Omental fat pad (tissue), 4 donors: ENCODE results near the gene FOXP2. TPM values are rescaled to one million over a fixed set of nuclear protein-coding genes. Genes with fewer than 3 reads are reported as not detected.

Source experiments
- ATAC-seq: fragments of 150-250 bp; one replicate; pipeline ENCODE4 v1.9.1; 2016; ENCODE audit warnings: mild to moderate bottlenecking, moderate library complexity; ENCODE audit not compliant: low FRiP score
- DNase-seq: peaks from one replicate; pipeline ENCODE4 v3.0.0-alpha.2; 2019; ENCODE audit warnings: low spot score
- total RNA-seq, 4 donors: library from RNA; depleted of rRNA; stranded (reverse); fragments of >200 nt; gene quantifications; one replicate each; pipeline ENCODE4 v1.1.0, GENCODE V29; 2016
- TF ChIP-seq, protein P1 (sequence below), 3 donors: fragments of 450-650 bp; IDR thresholded peaks; one replicate each; pipeline ENCODE4 v1.5.1; 2016 to 2017; ENCODE audit warnings: antibody characterized with exemption in 3 of 3, mild to moderate bottlenecking in 3 of 3, moderate library complexity in 2 of 3

Gene FOXP2
- total RNA-seq, 4 donors from 2014 or later, result 5.0 to 16.7 (median 11.3) TPM

DNA sequence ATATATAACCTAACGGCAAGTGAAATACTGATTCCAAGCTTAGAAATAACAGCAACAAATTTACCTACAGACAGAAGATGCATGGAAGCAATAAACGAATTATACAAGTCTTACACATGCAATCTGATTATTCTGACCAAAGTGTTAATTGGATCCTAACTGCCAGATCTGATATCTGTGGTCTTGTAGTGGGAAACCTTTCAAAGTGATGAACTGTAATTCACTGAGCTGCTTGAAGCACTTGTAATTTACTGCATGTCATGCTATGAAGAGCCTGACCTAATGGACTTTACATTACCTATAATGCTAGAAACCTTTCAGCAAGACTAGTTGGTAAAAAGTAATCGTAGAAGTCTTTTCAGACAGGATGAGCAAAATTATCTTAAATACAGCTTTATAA lies 205.6 kb downstream of the FOXP2 start:
- no peak for DNase-seq
- TF ChIP-seq, protein P1, sequence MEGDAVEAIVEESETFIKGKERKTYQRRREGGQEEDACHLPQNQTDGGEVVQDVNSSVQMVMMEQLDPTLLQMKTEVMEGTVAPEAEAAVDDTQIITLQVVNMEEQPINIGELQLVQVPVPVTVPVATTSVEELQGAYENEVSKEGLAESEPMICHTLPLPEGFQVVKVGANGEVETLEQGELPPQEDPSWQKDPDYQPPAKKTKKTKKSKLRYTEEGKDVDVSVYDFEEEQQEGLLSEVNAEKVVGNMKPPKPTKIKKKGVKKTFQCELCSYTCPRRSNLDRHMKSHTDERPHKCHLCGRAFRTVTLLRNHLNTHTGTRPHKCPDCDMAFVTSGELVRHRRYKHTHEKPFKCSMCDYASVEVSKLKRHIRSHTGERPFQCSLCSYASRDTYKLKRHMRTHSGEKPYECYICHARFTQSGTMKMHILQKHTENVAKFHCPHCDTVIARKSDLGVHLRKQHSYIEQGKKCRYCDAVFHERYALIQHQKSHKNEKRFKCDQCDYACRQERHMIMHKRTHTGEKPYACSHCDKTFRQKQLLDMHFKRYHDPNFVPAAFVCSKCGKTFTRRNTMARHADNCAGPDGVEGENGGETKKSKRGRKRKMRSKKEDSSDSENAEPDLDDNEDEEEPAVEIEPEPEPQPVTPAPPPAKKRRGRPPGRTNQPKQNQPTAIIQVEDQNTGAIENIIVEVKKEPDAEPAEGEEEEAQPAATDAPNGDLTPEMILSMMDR (IDR thresholded peaks at IDR 0.05), result no peak
- ATAC-seq, result no peak

DNA sequence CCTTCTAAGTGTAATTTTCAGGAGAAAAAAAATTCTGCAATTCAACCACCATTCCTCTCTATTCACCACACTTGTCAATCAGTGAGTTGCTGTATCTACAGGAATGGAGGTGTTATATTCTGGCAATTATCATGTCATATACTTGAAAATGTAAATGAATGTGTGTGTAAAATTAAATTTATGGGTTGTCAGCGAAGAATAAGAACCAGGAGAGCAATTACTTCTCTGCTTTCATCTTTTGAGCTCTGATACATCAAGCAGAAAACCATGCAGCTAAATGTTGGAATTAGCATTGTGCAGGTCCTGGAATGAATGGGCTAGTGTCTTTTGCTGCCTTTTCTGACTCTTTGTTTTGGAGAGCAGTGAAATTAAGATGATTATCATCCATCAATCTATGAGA lies 207.6 kb downstream of the FOXP2 start:
- DNase-seq (no peak), ATAC-seq (no peak)
- TF ChIP-seq, protein P1 (IDR thresholded peaks at IDR 0.05), result no peak

DNA sequence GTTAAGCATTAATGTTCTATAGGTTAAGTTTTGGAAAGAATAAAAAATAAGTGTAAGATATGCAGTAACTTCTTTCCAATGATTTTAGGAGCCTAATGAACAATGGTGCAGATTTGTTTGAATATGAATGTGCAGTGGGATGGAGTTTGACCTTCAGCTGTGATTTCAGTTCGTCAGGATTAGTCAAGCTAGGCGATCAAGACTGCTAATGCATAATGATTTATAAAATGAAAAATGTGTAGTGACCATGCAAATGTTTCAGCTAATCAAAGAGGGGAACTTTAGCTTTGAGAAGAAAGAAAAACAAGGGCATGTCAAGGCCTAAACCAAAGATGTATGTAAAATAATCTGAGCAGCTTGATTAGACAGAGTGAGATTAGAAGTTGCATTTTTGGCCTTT lies 208.5 kb downstream of the FOXP2 start:
- ATAC-seq, result no peak
- DNase-seq, result no peak
- TF ChIP-seq, protein P1 (IDR thresholded peaks at IDR 0.05), result no peak

- DNase-seq, result no peak
- ATAC-seq, result no peak
- TF ChIP-seq, protein P1 (IDR thresholded peaks at IDR 0.05), result no peak
These were observed 212.6 kb downstream of the FOXP2 start for GRCh38 chr7:114627231-114627630.

GRCh38 chr7:114628362-114628761 lies 213.7 kb downstream of the FOXP2 start:
- no peak for ATAC-seq

GRCh38 chr7:114629762-114630161 lies 215.1 kb downstream of the FOXP2 start:
- DNase-seq (no peak), ATAC-seq (no peak)
- TF ChIP-seq, protein P1 (IDR thresholded peaks at IDR 0.05), result no peak

More at GRCh38 chr7:114628362-114628761, 213.7 kb downstream of the FOXP2 start:
- TF ChIP-seq, protein P1 (IDR thresholded peaks at IDR 0.05), result no peak
- no peak for DNase-seq

DNA sequence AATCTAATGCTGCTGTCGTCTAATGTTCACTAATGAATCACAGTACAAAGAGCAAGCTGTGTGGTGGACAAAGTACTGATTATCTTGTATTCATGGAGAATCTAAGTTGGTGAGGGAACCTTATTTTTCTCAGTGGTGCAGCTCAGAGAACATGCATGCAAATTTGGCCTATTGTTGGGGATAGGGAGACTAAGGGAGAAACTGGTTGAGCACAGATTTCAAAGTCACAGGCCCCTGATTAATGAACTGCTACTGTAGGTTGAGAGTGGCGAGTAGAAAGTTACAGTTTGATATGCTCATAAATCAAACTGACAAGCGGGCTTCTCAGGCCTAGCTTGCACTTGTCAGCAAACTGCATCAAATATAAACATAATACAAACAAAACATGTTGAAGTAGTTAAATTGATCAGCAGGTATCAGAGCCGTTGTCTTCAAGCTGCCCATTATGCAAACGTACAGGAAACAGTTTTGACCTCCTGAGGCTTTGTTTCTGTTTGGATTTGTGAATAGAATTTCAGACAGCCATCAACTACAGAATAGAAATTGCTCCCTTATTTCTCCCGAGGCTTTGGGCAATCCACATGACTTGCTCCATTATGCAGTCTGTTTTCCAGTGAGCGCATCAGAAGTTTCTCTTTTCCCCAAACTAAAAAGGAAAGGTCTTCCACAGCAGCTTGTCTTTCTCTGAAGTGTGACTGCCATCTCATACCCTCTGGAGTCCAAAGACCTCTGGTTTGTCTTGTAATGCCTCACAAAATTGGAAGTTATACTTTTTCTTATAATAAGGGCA lies 215.8 kb downstream of the FOXP2 start:
- ATAC-seq (no peak), DNase-seq (no peak)
- TF ChIP-seq, protein P1 (IDR thresholded peaks at IDR 0.05), result no peak
